Colonic mucosa (tissue), 4 donors: ENCODE results near the gene LRRC7. TPM values are rescaled to one million over a fixed set of nuclear protein-coding genes. Genes with fewer than 3 reads are reported as not detected.

Experiments used
- DNase-seq: peaks from one replicate; pipeline ENCODE4 v3.0.0-alpha.2; 2020
- H3K27ac ChIP-seq: fragments of 200-600 bp; one replicate; pipeline ENCODE4 v1.8.0; 2021
- H3K27me3 ChIP-seq: fragments of 200-600 bp; one replicate; pipeline ENCODE4 v1.8.0; 2021
- H3K36me3 ChIP-seq: fragments of 200-600 bp; one replicate; pipeline ENCODE4 v1.8.0; 2021
- H3K4me1 ChIP-seq: fragments of 200-600 bp; one replicate; pipeline ENCODE4 v1.8.0; 2021; ENCODE audit warnings: mild to moderate bottlenecking
- H3K4me3 ChIP-seq: fragments of 200-600 bp; one replicate; pipeline ENCODE4 v1.8.0; 2021
- H3K9ac ChIP-seq, 2 donors: one replicate each; pipeline ENCODE4 v1.7.0; 2013; ENCODE audit warnings: control low read depth in 2 of 2, low read depth in 2 of 2, low read length in 2 of 2
- H3K9me3 ChIP-seq: fragments of 200-600 bp; one replicate; pipeline ENCODE4 v1.8.0; 2021
- intact Hi-C: fragments of 100-400 bp; cut with DNase I; formaldehyde crosslinking; loops from one replicate; pipeline ENCODE4 v1.14.1; 2022
- total RNA-seq, 2 donors: library from RNA; stranded (reverse); fragmentation: NEBNext Ultra II Directional in 1 of 2; extraction: Animal tissue kit (Norgen Biotek cat#: 25700) in 1 of 2; gene quantifications; one replicate each; pipeline ENCODE4 v1.2.1, GENCODE V29; 2021
- TF ChIP-seq, protein P1 (sequence below): fragments of 200-600 bp; IDR thresholded peaks from one replicate; pipeline ENCODE4 v1.8.0; 2022; ENCODE audit warnings: antibody characterized with exemption, mild to moderate bottlenecking
- donor health status: healthy.
- donor health status: DM: no; HTN: no; CAD: no.
- donor health status: DM: no; HTN: no; CAD: no.

Gene LRRC7
- total RNA-seq, 2 donors from 2014 or later: 0.21 to 0.22 TPM

- Histone ChIP-seq H3K9ac (no peak overlapping the region), H3K4me1 (no peaks in the 10 kb centered on the region)
- no peak for DNase-seq
Observed at GRCh38 chr1:69569576-69570328, 2.0 kb downstream of the LRRC7 start.

DNA sequence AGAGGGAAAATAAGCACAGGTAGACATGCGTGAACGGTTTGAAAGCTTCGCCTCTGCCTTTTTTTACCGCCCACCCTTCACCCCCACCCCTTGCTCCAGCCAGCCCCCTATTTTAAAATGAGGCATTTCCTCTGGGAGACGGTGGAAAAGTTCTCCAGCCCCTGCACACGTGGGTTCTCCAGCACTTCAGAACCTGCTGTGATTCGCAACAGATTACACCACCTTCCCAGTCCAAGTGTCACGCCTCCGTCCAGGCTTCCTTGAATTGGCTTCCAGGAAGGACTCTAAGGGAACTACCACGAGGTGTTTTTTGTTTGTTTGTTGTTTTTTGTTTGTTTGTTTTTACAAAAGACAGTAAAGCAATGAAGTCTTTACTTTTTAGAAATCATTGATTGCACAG lies 2.6 kb downstream of the LRRC7 start:
- no peak overlapping the region for H3K4me3 ChIP-seq
- no peaks in the 10 kb centered on the region for H3K4me1 ChIP-seq
- no peak overlapping the region for H3K27ac ChIP-seq
- H3K9me3 ChIP-seq: no peaks in the 10 kb centered on the region
- intact Hi-C loops: no loop called here
- H3K9ac ChIP-seq: no peak overlapping the region
- TF ChIP-seq, protein P1, sequence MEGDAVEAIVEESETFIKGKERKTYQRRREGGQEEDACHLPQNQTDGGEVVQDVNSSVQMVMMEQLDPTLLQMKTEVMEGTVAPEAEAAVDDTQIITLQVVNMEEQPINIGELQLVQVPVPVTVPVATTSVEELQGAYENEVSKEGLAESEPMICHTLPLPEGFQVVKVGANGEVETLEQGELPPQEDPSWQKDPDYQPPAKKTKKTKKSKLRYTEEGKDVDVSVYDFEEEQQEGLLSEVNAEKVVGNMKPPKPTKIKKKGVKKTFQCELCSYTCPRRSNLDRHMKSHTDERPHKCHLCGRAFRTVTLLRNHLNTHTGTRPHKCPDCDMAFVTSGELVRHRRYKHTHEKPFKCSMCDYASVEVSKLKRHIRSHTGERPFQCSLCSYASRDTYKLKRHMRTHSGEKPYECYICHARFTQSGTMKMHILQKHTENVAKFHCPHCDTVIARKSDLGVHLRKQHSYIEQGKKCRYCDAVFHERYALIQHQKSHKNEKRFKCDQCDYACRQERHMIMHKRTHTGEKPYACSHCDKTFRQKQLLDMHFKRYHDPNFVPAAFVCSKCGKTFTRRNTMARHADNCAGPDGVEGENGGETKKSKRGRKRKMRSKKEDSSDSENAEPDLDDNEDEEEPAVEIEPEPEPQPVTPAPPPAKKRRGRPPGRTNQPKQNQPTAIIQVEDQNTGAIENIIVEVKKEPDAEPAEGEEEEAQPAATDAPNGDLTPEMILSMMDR: no peak
- H3K36me3 ChIP-seq: no peaks in the 10 kb centered on the region
- H3K27me3 ChIP-seq: peaks cover 33% of the 10 kb centered on the region
- no peak for DNase-seq

More at GRCh38 chr1:69569576-69570328, 2.0 kb downstream of the LRRC7 start:
- no peaks in the 10 kb centered on the region for H3K36me3 ChIP-seq
- H3K27me3 ChIP-seq: peaks cover 33% of the 10 kb centered on the region
- no peak overlapping the region for H3K4me3 ChIP-seq
- no peaks in the 10 kb centered on the region for H3K9me3 ChIP-seq
- intact Hi-C loops: no loop called here
- TF ChIP-seq, protein P1: no peak
- no peak overlapping the region for H3K27ac ChIP-seq

- intact Hi-C loops: no loop called here
- peaks cover 22% of the 10 kb centered on the region for H3K27me3 ChIP-seq
- H3K4me1 ChIP-seq: no peaks in the 10 kb centered on the region
- no peaks in the 10 kb centered on the region for H3K36me3 ChIP-seq
- H3K4me3 ChIP-seq: no peak overlapping the region
- no peak overlapping the region for H3K27ac ChIP-seq
- H3K9me3 ChIP-seq: no peaks in the 10 kb centered on the region
- TF ChIP-seq, protein P1: no peak
- no peak overlapping the region for H3K9ac ChIP-seq
- no peak for DNase-seq
Observed at GRCh38 chr1:69572921-69573320, 5.2 kb downstream of the LRRC7 start.

DNA sequence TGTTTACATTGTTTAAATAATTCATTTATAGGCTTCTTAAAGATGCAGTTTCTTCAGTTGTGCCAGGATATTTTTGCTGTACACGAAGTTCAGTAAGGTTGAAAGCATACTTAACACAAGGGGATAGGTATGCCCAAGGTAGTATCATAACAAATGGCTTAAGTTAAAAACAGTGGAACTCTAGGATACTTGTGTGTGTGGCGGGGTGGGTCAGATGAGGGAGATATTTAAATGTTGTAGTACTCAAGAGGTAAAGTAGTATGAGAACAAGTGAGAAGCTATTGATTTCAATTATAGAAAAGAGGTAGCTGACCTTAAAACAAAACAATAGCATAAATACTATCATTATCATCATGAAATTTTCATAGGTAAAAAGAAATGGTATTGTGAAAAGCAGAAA lies 6.2 kb downstream of the LRRC7 start:
- H3K9me3 ChIP-seq: no peaks in the 10 kb centered on the region
- H3K27ac ChIP-seq: no peak overlapping the region
- H3K4me3 ChIP-seq: no peak overlapping the region
- no peaks in the 10 kb centered on the region for H3K36me3 ChIP-seq
- H3K4me1 ChIP-seq: no peaks in the 10 kb centered on the region
- TF ChIP-seq, protein P1: no peak
- H3K9ac ChIP-seq: no peak overlapping the region
- no peak for DNase-seq
- H3K27me3 ChIP-seq: peaks cover 12% of the 10 kb centered on the region
- intact Hi-C loops: no loop called here

GRCh38 chr1:69585666-69586065 lies 17.9 kb downstream of the LRRC7 start:
- no peaks in the 10 kb centered on the region for H3K36me3 ChIP-seq
- no peaks in the 10 kb centered on the region for H3K4me1 ChIP-seq
- no peaks in the 10 kb centered on the region for H3K27me3 ChIP-seq
- H3K27ac ChIP-seq: no peak overlapping the region
- TF ChIP-seq, protein P1: no peak
- no peaks in the 10 kb centered on the region for H3K9me3 ChIP-seq
- no peak overlapping the region for H3K4me3 ChIP-seq
- H3K9ac ChIP-seq: no peak overlapping the region
- no peak for DNase-seq
- intact Hi-C loops: no loop called here
